OCI-LY7 (cell line): ENCODE results near the gene NAA60. TPM values are rescaled to one million over a fixed set of nuclear protein-coding genes. Genes with fewer than 3 reads are reported as not detected.

Experiments
- BruUV-seq: library from RNA; stranded (reverse); fragments of 400-500 nt; replicated peaks from 2 replicates; lab custom pipeline; 2021; lab: Mats Ljungman, UMichigan
- CTCF ChIA-PET: fragments of 300-600 bp; sonication (Branson Sonifier 250); formaldehyde crosslinking; loops from one replicate; lab custom pipeline; 2022; ENCODE audit warnings: antibody characterized with exemption; ENCODE audit not compliant: unreplicated experiment; lab: Charles Lee
- POLR2A ChIA-PET: fragments of 300-600 bp; sonication (Branson Sonifier 250); formaldehyde crosslinking; loops from one replicate; lab custom pipeline; 2022; ENCODE audit warnings: antibody characterized with exemption; lab: Charles Lee
- DNase-seq: peaks from one replicate; pipeline ENCODE4 v3.0.0-alpha.2; 2015; ENCODE audit warnings: low spot score
- H2AFZ ChIP-seq: fragments of 200-600 bp; sonication (generic), shearing (Covaris generic); 2 replicates; pipeline ENCODE4 v1.6.1; 2014; ENCODE audit warnings: mild to moderate bottlenecking, antibody characterized with exemption, low read length, moderate library complexity
- H3K27ac ChIP-seq: fragments of 200-600 bp; sonication (generic); 2 replicates; pipeline ENCODE4 v1.5.1; 2014; ENCODE audit warnings: mixed run types, low read depth, mild to moderate bottlenecking, moderate library complexity, low read length, inconsistent platforms; ENCODE audit not compliant: poor library complexity, severe bottlenecking
- H3K36me3 ChIP-seq: fragments of 200-600 bp; sonication (generic); 2 replicates; pipeline ENCODE4 v1.6.1; 2014; ENCODE audit warnings: mild to moderate bottlenecking, antibody characterized with exemption, low read length, moderate library complexity, mixed read lengths; ENCODE audit not compliant: insufficient read depth
- H3K4me1 ChIP-seq: fragments of 200-600 bp; sonication (generic); 2 replicates; pipeline ENCODE4 v1.5.1; 2014; ENCODE audit warnings: mild to moderate bottlenecking, low read length; ENCODE audit not compliant: insufficient read depth, poor library complexity, severe bottlenecking
- H3K4me2 ChIP-seq: fragments of 200-600 bp; sonication (generic); 2 replicates; pipeline ENCODE4 v1.6.1; 2014; ENCODE audit warnings: mild to moderate bottlenecking, low read length
- H3K4me3 ChIP-seq: fragments of 200-600 bp; sonication (generic); 2 replicates; pipeline ENCODE4 v1.5.1; 2014; ENCODE audit warnings: mild to moderate bottlenecking, low read depth, low read length; ENCODE audit not compliant: poor library complexity, severe bottlenecking
- H3K79me2 ChIP-seq: fragments of 200-600 bp; sonication (generic); 2 replicates; pipeline ENCODE4 v1.6.1; 2016; ENCODE audit warnings: low read depth, mild to moderate bottlenecking, low read length, moderate library complexity, mixed read lengths; ENCODE audit not compliant: insufficient read depth
- H3K9me2 ChIP-seq: fragments of 200-600 bp; sonication (generic); 2 replicates; pipeline ENCODE4 v1.6.1; 2016; ENCODE audit warnings: mild to moderate bottlenecking, low read length, mixed read lengths; ENCODE audit not compliant: insufficient read depth
- H3K9me3 ChIP-seq: fragments of 200-600 bp; sonication (generic); 2 replicates; pipeline ENCODE4 v1.6.1; 2014; ENCODE audit warnings: mild to moderate bottlenecking, mixed run types, low read length, mixed read lengths
- H4K20me1 ChIP-seq: fragments of 200-600 bp; sonication (generic); 2 replicates; pipeline ENCODE4 v1.6.1; 2014; ENCODE audit warnings: mild to moderate bottlenecking, antibody characterized with exemption, low read length, moderate library complexity, mixed read lengths; ENCODE audit not compliant: insufficient read depth
- EZH2phosphoT487 ChIP-seq: fragments of 200-600 bp; sonication (generic); IDR thresholded peaks from 2 replicates; pipeline ENCODE4 v1.6.1; 2018; ENCODE audit warnings: low read depth, borderline replicate concordance, mild to moderate bottlenecking, mixed run types, antibody characterized with exemption, low read length, moderate library complexity, mixed read lengths
- intact Hi-C: fragments of 100-400 bp; cut with micrococcal nuclease; formaldehyde crosslinking; loops from one replicate; pipeline ENCODE4 v1.10.0; 2022; ENCODE audit not compliant: unreplicated experiment
- total RNA-seq, 2 experiments: library from RNA; depleted of rRNA in 1 of 2; stranded (reverse); fragments of >200 nt in 1 of 2; shearing (Covaris generic) in 1 of 2; gene quantifications; 2 replicates each; pipeline ENCODE4 v1.2.3, GENCODE V29; 2014 to 2022
- TF ChIP-seq, protein P1 (sequence below): fragments of 200-600 bp; sonication (generic); conservative IDR thresholded peaks from 2 replicates; pipeline ENCODE4 v1.5.1; 2014; ENCODE audit warnings: mild to moderate bottlenecking, antibody characterized with exemption, low read length, moderate library complexity, mixed read lengths

NAA60 gene
- total RNA-seq, 2 experiments from 2014 or later, result 24.8 to 40.1 TPM

GRCh38 chr16:3529175-3529574 is 85.7 kb downstream of the NAA60 start:
- ChIA-PET POLR2A (no interaction called here), CTCF (no interaction called here)
- Histone ChIP-seq H3K4me1 (peaks cover 33% of the 10 kb centered on the region), H3K79me2 (no peaks in the 10 kb centered on the region), H3K9me3 (no peaks in the 10 kb centered on the region), H3K4me3 (no peak overlapping the region), H4K20me1 (no peaks in the 10 kb centered on the region), H3K27ac (no peak overlapping the region), H3K4me2 (no peak overlapping the region), H3K36me3 (no peaks in the 10 kb centered on the region; the same call in 1 of the 2 replicates), H3K9me2 (no peaks in the 10 kb centered on the region), H2AFZ (no peak overlapping the region)
- no TSS peak for BruUV-seq
- no peak for TF ChIP-seq EZH2phosphoT487
- TF ChIP-seq, protein P1, sequence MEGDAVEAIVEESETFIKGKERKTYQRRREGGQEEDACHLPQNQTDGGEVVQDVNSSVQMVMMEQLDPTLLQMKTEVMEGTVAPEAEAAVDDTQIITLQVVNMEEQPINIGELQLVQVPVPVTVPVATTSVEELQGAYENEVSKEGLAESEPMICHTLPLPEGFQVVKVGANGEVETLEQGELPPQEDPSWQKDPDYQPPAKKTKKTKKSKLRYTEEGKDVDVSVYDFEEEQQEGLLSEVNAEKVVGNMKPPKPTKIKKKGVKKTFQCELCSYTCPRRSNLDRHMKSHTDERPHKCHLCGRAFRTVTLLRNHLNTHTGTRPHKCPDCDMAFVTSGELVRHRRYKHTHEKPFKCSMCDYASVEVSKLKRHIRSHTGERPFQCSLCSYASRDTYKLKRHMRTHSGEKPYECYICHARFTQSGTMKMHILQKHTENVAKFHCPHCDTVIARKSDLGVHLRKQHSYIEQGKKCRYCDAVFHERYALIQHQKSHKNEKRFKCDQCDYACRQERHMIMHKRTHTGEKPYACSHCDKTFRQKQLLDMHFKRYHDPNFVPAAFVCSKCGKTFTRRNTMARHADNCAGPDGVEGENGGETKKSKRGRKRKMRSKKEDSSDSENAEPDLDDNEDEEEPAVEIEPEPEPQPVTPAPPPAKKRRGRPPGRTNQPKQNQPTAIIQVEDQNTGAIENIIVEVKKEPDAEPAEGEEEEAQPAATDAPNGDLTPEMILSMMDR, result no peak
- intact Hi-C loops, result loop anchor here (5.0 kb wide), 2 partner anchors 58 to 138 kb away; no protein-coding TSS in a partner anchor
- DNase-seq, result no peak

DNA sequence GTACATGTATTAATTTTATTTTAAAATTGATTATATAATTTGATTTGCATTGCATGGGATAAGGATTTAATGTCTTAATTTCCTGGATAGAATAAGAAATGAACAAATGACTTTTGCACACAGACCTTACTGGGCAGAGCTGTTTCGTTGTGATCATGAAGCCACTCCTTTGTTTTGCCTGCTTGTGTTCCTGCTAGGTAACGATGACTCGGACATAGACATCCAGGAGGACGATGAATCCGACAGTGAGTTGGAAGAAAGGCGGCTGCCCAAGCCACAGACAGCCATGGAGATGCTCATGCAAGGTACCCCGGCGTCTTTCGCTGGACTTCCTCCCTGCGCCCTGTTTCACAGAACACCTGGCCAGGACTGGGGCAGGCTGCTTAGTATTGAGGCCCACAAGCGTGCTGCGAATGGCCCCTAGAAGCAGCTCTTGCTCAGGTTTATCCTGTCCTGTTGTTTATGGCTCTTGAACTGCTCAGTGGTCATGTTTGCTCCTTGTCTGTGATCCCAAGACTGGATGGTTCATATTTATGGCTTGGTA is 87.0 kb downstream of the NAA60 start:
- H3K4me3 ChIP-seq, result no peak overlapping the region
- H3K36me3 ChIP-seq, result no peaks in the 10 kb centered on the region; the same call in 1 of the 2 replicates
- peaks cover 25% of the 10 kb centered on the region for H3K4me1 ChIP-seq
- H3K79me2 ChIP-seq, result no peaks in the 10 kb centered on the region
- BruUV-seq, result no TSS peak
- ChIA-PET POLR2A (interaction anchor here (0.6 to 0.7 kb wide), 2 partner anchors 120 to 1516 kb away, joined by 3 to 4 read pairs; no protein-coding TSS in a partner anchor), CTCF (no interaction called here)
- no peaks in the 10 kb centered on the region for H4K20me1 ChIP-seq
- H3K9me2 ChIP-seq, result no peaks in the 10 kb centered on the region
- TF ChIP-seq, protein P1, result no peak
- no peak for TF ChIP-seq EZH2phosphoT487
- no peak overlapping the region for H3K4me2 ChIP-seq
- intact Hi-C loops, result no loop called here
- no peak for DNase-seq
- H3K9me3 ChIP-seq, result no peaks in the 10 kb centered on the region
- H3K27ac ChIP-seq, result no peak overlapping the region
- H2AFZ ChIP-seq, result no peak overlapping the region

DNA sequence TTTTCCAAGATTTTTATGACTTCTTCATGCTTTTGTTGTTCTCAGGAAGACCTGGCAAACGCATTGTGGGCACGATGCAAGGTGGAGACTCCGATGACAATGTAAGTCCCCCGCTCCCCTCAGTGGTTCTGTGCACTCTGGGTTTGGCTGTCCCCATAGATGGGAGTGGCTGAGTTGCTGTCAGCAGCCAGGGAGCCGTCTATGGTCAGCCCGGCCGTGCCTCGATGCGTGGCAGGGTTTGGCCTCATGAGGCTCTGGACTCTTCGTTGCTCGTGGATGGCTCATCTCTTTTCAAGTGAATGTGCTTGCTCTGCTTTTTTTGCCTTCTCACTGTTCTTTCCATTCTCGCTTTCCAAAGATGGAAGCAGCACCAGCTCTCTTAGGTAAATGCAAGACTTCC is 89.3 kb downstream of the NAA60 start:
- no peaks in the 10 kb centered on the region for H4K20me1 ChIP-seq
- H3K36me3 ChIP-seq, result no peaks in the 10 kb centered on the region; the same call in 1 of the 2 replicates
- no peak for DNase-seq
- no TSS peak for BruUV-seq
- H2AFZ ChIP-seq, result no peak overlapping the region
- no peak overlapping the region for H3K4me3 ChIP-seq
- POLR2A ChIA-PET, result interaction anchor here (0.6 to 0.7 kb wide), 2 partner anchors 105 to 305 kb away, joined by 3 to 4 read pairs; no protein-coding TSS in a partner anchor
- H3K27ac ChIP-seq, result no peak overlapping the region
- CTCF ChIA-PET, result no interaction called here
- no peak overlapping the region for H3K4me2 ChIP-seq
- intact Hi-C loops, result no loop called here
- no peaks in the 10 kb centered on the region for H3K9me2 ChIP-seq
- peaks cover 6% of the 10 kb centered on the region for H3K4me1 ChIP-seq
- no peak for TF ChIP-seq EZH2phosphoT487
- TF ChIP-seq, protein P1, result no peak
- H3K79me2 ChIP-seq, result no peaks in the 10 kb centered on the region
- no peaks in the 10 kb centered on the region for H3K9me3 ChIP-seq
